Activated T-helper 17 cell treated with anti-CD3 and anti-CD28 coated beads, Interleukin-2, amount 50 U/mL, for 72 hours (primary cell): ENCODE measurements around the gene WDR75. TPM values are rescaled to one million over a fixed set of nuclear protein-coding genes. Genes with fewer than 3 reads are reported as not detected.

Experiments
- ATAC-seq: fragments of 150-1000 bp; cut with Tn5 transposase; replicated peaks from 2 replicates; pipeline ENCODE4 v1.10.0; 2021; ENCODE audit warnings: mild to moderate bottlenecking, moderate library complexity
- H3K27ac Mint-ChIP-seq: one replicate; pipeline ENCODE4 v1.8.0; 2022; ENCODE audit warnings: mixed read lengths
- H3K27me3 Mint-ChIP-seq: one replicate; pipeline ENCODE4 v1.8.0; 2022; ENCODE audit warnings: mixed read lengths
- H3K36me3 Mint-ChIP-seq: one replicate; pipeline ENCODE4 v1.8.0; 2022; ENCODE audit warnings: low read depth, mild to moderate bottlenecking, mixed read lengths
- H3K4me1 Mint-ChIP-seq: one replicate; pipeline ENCODE4 v1.8.0; 2022; ENCODE audit warnings: mixed read lengths
- H3K4me3 Mint-ChIP-seq: one replicate; pipeline ENCODE4 v1.8.0; 2022; ENCODE audit warnings: mild to moderate bottlenecking, mixed read lengths
- H3K9me3 Mint-ChIP-seq: one replicate; pipeline ENCODE4 v1.8.0; 2022; ENCODE audit warnings: mixed read lengths
- total RNA-seq, 2 donors: library from RNA; stranded (reverse); gene quantifications; one replicate each; pipeline ENCODE4 v1.2.3, GENCODE V29; 2022

Gene WDR75
- total RNA-seq, 2 donors from 2014 or later: 44.5 to 46.5 TPM

DNA sequence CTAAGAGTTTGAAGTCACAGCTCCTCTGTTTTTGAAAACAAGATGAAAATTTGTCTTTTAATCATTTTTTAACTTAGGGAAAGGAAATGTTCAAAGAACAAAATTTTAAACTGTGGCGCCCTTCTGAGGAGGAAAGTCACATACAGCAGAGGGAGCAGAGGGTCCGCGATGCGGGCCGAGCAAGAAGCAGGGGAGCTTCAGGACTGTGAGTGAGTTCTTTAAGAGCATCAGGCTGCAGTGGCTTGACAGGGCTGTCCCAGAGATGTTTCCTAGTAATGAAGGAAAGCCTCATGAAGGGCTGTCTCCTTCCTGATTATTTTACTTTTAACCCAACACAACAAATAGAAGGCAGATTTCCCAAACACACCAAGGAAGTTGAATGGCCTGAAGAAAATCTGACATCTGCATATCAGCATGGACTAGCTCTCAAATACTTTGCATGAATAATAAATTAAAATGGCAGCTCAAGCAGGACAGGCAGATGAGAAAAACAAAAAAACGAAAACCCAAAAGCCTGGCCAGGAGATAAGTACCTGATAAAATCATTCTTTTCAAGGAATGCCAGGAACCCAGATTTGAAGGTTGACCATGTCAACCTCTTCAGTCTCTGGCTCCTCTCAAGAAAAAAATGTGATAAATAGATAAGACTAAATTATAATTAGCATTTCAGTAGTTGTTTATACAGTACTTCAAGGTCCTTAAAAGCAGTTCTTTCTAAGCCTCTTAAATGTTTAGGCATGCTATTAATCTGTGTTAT is 78.5 kb downstream of the WDR75 start:
- no peaks in the 10 kb centered on the region for H3K9me3 Mint-ChIP-seq
- no peaks in the 10 kb centered on the region for H3K4me1 Mint-ChIP-seq
- no peak for ATAC-seq
- H3K4me3 Mint-ChIP-seq: no peak overlapping the region
- H3K27ac Mint-ChIP-seq: no peak overlapping the region
- H3K36me3 Mint-ChIP-seq: no peaks in the 10 kb centered on the region
- H3K27me3 Mint-ChIP-seq: no peaks in the 10 kb centered on the region

DNA sequence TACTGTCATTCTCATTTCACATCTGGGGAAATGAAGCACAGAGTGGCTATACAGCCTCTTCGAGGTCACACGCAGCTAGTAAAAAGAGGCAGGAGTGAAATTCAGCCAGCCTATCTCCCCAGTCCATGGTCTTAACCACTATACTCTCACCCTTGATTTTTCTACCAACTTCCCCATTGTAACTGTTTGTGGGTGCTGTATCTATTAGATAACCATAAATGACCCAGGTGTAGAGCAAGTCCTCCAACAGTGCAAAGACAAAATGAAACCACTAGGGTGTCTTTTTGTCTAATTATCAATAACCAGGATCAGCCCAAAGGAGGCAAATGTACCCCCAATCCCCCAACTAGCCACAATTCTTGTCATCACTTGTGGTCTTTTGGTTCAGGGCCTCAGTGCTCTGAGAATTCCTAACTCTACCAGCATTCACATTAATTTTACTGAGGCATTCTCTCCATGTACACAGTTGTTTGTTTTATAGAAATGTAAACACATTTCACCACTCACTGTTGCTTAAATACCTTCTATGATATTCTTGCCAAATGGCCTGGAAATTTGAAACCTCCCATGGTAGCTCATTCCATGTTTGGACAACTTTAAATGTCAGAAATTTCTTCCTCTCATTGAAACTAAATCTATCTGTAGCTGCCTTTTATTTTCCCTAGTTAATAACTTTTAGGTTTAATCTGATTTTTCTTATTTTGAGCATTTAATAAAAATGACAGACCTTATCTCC is 80.6 kb downstream of the WDR75 start:
- Mint-ChIP-seq H3K9me3 (no peaks in the 10 kb centered on the region), H3K27ac (no peak overlapping the region), H3K36me3 (no peaks in the 10 kb centered on the region), H3K27me3 (no peaks in the 10 kb centered on the region), H3K4me1 (no peaks in the 10 kb centered on the region), H3K4me3 (no peak overlapping the region)
- ATAC-seq: no peak

DNA sequence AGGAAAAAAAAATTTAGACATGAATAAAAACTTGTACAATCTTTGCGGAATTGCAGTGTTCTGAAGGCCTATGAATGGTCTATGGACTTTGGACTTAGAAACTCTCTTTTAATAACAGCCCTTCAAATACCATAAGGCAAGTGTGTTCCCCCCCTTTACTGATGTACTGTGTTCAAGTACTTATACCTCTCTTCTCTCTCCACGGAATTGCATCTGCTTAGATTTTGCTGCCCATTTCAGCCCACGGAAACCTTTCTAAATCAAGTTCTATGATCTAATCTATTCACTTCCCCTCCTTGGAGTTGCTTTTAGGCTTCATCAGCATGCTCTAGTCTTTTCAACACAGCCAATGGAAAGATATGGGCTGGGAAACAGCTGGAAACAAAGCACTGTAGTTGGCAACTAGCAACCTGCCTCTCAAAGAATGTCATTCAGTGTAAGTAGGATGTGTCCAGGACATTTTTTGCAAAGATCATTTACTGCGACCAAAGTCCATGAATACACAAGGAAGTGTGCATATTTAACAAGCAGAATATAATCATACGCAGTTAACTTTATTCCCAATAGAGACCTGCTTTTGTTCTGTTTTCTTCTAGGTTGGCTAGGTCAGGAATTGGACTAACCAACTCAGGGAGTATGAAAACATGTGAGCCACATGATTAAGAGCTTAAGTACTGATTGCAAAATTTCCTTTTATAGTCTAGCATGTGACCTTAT is 81.3 kb downstream of the WDR75 start:
- Mint-ChIP-seq H3K4me3 (no peak overlapping the region), H3K27me3 (no peaks in the 10 kb centered on the region), H3K36me3 (no peaks in the 10 kb centered on the region), H3K27ac (no peak overlapping the region), H3K9me3 (no peaks in the 10 kb centered on the region), H3K4me1 (no peaks in the 10 kb centered on the region)
- ATAC-seq: no peak

DNA sequence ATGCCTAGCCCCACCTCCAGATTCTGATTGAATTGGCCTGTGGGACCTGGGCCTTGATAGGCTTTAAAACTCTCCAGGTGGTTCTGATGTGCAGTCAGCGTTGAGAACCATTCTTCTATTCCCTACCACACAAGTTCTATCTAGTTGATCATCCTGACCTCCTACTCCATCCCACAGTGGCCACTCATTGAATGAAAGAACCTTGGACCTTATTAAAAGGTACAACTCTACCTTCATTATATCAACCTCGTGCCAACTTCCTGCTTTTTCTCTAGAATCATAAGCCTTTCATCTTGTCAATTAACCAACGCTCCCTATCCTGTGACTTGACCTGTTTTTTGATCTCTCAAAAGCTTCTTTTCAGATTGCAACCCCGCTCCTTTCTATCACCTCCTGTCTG is 83.5 kb downstream of the WDR75 start:
- no peak overlapping the region for H3K27ac Mint-ChIP-seq
- no peaks in the 10 kb centered on the region for H3K9me3 Mint-ChIP-seq
- no peak for ATAC-seq
- no peaks in the 10 kb centered on the region for H3K27me3 Mint-ChIP-seq
- H3K36me3 Mint-ChIP-seq: no peaks in the 10 kb centered on the region
- H3K4me1 Mint-ChIP-seq: no peaks in the 10 kb centered on the region
- H3K4me3 Mint-ChIP-seq: no peak overlapping the region

Other genes starting within 250 kb of the WDR75 start
- 1 to 10 TPM; 1.1 to 4.1 TPM for gene SLC40A1, start 139.3 kb downstream of the WDR75 start, total RNA-seq
- gene ASNSD1, start 220.0 kb downstream of the WDR75 start, total RNA-seq: 10 to 100 TPM; 48.4 to 76.7 TPM
- 1 to 10 TPM; 4.2 to 4.4 TPM for gene ANKAR, start 233.2 kb downstream of the WDR75 start, total RNA-seq